Kidney epithelial cell (primary cell): ENCODE measurements around the gene MPZL2. TPM values are rescaled to one million over a fixed set of nuclear protein-coding genes. Genes with fewer than 3 reads are reported as not detected.

Experiments
- DNase-seq: peaks from one replicate; pipeline ENCODE4 v3.0.0-alpha.2; 2010; ENCODE audit warnings: low read depth
- H3K27me3 ChIP-seq: 2 replicates; pipeline ENCODE4 v1.6.0; 2011; ENCODE audit warnings: low read length; ENCODE audit not compliant: control insufficient read depth, insufficient read depth
- H3K36me3 ChIP-seq: 2 replicates; pipeline ENCODE4 v1.5.1; 2011; ENCODE audit warnings: low read length; ENCODE audit not compliant: control insufficient read depth, insufficient read depth
- H3K4me3 ChIP-seq: 2 replicates; pipeline ENCODE4 v1.5.1; 2011; ENCODE audit warnings: low read depth, mild to moderate bottlenecking, control low read depth, low read length
- CTCF ChIP-seq: IDR thresholded peaks from 2 replicates; pipeline ENCODE4 v1.5.1; 2011; ENCODE audit warnings: mild to moderate bottlenecking, moderate library complexity, low read length, control low read depth, inconsistent platforms; ENCODE audit not compliant: insufficient read depth, poor library complexity, severe bottlenecking
- total RNA-seq: library from RNA; depleted of rRNA; stranded (reverse); fragments of >200 nt; gene quantifications from 2 replicates; pipeline ENCODE4 v1.2.3, GENCODE V29; 2015

Gene MPZL2
- total RNA-seq, 1 donor from 2014 or later, result 13.1 TPM

GRCh38 chr11:118290923-118291322 lies 26.8 kb upstream of the MPZL2 start:
- Histone ChIP-seq H3K27me3 (peaks cover 2% of the 10 kb centered on the region), H3K4me3 (no peak overlapping the region), H3K36me3 (no peaks in the 10 kb centered on the region)
- DNase-seq, result no peak
- peak; percentile 40 for TF ChIP-seq CTCF

- DNase-seq, result no peak
- no peak overlapping the region for H3K4me3 ChIP-seq
- TF ChIP-seq CTCF, result no peak
- H3K27me3 ChIP-seq, result no peaks in the 10 kb centered on the region
- no peaks in the 10 kb centered on the region for H3K36me3 ChIP-seq
Observed at GRCh38 chr11:118289401-118289800, 25.3 kb upstream of the MPZL2 start.

GRCh38 chr11:118287006-118287405 lies 22.9 kb upstream of the MPZL2 start:
- DNase-seq, result no peak
- Histone ChIP-seq H3K4me3 (no peak overlapping the region), H3K27me3 (no peaks in the 10 kb centered on the region), H3K36me3 (no peaks in the 10 kb centered on the region)
- no peak for TF ChIP-seq CTCF

- Histone ChIP-seq H3K4me3 (no peak overlapping the region), H3K36me3 (no peaks in the 10 kb centered on the region), H3K27me3 (no peaks in the 10 kb centered on the region)
- no peak for TF ChIP-seq CTCF
- no peak for DNase-seq
Observed at GRCh38 chr11:118286545-118286944, 22.4 kb upstream of the MPZL2 start.

GRCh38 chr11:118283756-118284350 lies 19.8 kb upstream of the MPZL2 start:
- H3K36me3 ChIP-seq, result no peaks in the 10 kb centered on the region
- TF ChIP-seq CTCF, result no peak
- no peaks in the 10 kb centered on the region for H3K27me3 ChIP-seq
- DNase-seq, result no peak
- no peak overlapping the region for H3K4me3 ChIP-seq

GRCh38 chr11:118283037-118283636 lies 19.0 kb upstream of the MPZL2 start:
- Histone ChIP-seq H3K27me3 (no peaks in the 10 kb centered on the region), H3K36me3 (no peaks in the 10 kb centered on the region), H3K4me3 (no peak overlapping the region)
- no peak for TF ChIP-seq CTCF
- DNase-seq, result no peak
